SJSA1 (cell line): ENCODE measurements around the gene SLC43A3. TPM values are rescaled to one million over a fixed set of nuclear protein-coding genes. Genes with fewer than 3 reads are reported as not detected.
A peak's percentile ranks its signal among the peaks of the same experiment; 100 is the strongest.
"Not testable (repeated sequence)": the region's sequence is repeated elsewhere in the genome, so short reads cannot be mapped to it uniquely, and the experiment has no call there.

Experiments used
- DNase-seq, 2 experiments: peaks; one replicate each; pipeline ENCODE4 v3.0.0-alpha.2; 2015 to 2020; ENCODE audit warnings: low spot score in 2 of 2, low read depth in 1 of 2
- H3K27ac ChIP-seq: fragments of 250-450 bp; sonication (Bioruptor Pico); 2 replicates; pipeline ENCODE4 v1.5.1; 2020; ENCODE audit warnings: mild to moderate bottlenecking, moderate library complexity
- H3K27me3 ChIP-seq: fragments of 250-450 bp; sonication (Bioruptor Pico); replicated peaks from 2 replicates; pipeline ENCODE4 v1.5.1; 2020; ENCODE audit warnings: mild to moderate bottlenecking, moderate library complexity
- H3K36me3 ChIP-seq: fragments of 250-450 bp; sonication (Bioruptor Pico); 2 replicates; pipeline ENCODE4 v1.5.1; 2020; ENCODE audit warnings: mild to moderate bottlenecking
- H3K4me1 ChIP-seq: fragments of 250-450 bp; sonication (Bioruptor Pico); replicated peaks from 2 replicates; pipeline ENCODE4 v1.6.1; 2021; ENCODE audit warnings: mild to moderate bottlenecking
- H3K4me3 ChIP-seq: fragments of 250-450 bp; sonication (Bioruptor Pico); 2 replicates; pipeline ENCODE4 v1.5.1; 2020; ENCODE audit warnings: mild to moderate bottlenecking
- H3K9me3 ChIP-seq: fragments of 250-450 bp; sonication (Bioruptor Pico); replicated peaks from 2 replicates; pipeline ENCODE4 v1.5.1; 2020; ENCODE audit warnings: mild to moderate bottlenecking
- total RNA-seq: library from RNA; depleted of rRNA; stranded (reverse); fragments of >200 nt; shearing (Covaris generic); gene quantifications from 2 replicates; pipeline ENCODE4 v1.2.3, GENCODE V29; 2014

The SLC43A3 gene
- total RNA-seq, 1 experiment from 2014 or later = 62.2 TPM

- Histone ChIP-seq H3K4me1 (peaks cover 10% of the 10 kb centered on the region), H3K9me3 (0 out of 2 replicates have a peak, but pooled peaks cover 3% of the 10 kb centered on the region), H3K36me3 (no peaks in the 10 kb centered on the region), H3K27ac (no peak overlapping the region), H3K27me3 (peaks cover 9% of the 10 kb centered on the region), H3K4me3 (no peak overlapping the region)
- DNase-seq = no peak
Observed at GRCh38 chr11:57446055-57446454, 19.1 kb upstream of the SLC43A3 start.

GRCh38 chr11:57445122-57445394, 18.1 kb upstream of the SLC43A3 start:
- H3K9me3 ChIP-seq, H3K27me3 ChIP-seq, H3K27ac ChIP-seq, H3K36me3 ChIP-seq, H3K4me3 ChIP-seq, H3K4me1 ChIP-seq, DNase-seq: not testable (repeated sequence)

GRCh38 chr11:57444362-57445121, 17.6 kb upstream of the SLC43A3 start:
- H3K4me3 ChIP-seq = no peak overlapping the region
- no peak for DNase-seq
- 0 out of 2 replicates have a peak, but pooled peaks cover 3% of the 10 kb centered on the region for H3K9me3 ChIP-seq
- no peaks in the 10 kb centered on the region; the same call in 1 of the 2 replicates for H3K27me3 ChIP-seq
- H3K27ac ChIP-seq = no peak overlapping the region
- H3K4me1 ChIP-seq = peaks cover 10% of the 10 kb centered on the region
- H3K36me3 ChIP-seq = no peaks in the 10 kb centered on the region

GRCh38 chr11:57440744-57441414, 14.0 kb upstream of the SLC43A3 start:
- Histone ChIP-seq H3K27me3 (no peaks in the 10 kb centered on the region), H3K27ac (no peak overlapping the region), H3K36me3 (no peaks in the 10 kb centered on the region), H3K4me1 (peaks cover 10% of the 10 kb centered on the region), H3K9me3 (0 out of 2 replicates have a peak, but pooled peaks cover under 1% of the 10 kb centered on the region), H3K4me3 (no peak overlapping the region)
- no peak for DNase-seq

GRCh38 chr11:57439786-57440185, 12.9 kb upstream of the SLC43A3 start:
- Histone ChIP-seq H3K36me3 (no peaks in the 10 kb centered on the region), H3K4me3 (no peak overlapping the region), H3K27me3 (no peaks in the 10 kb centered on the region), H3K27ac (no peak overlapping the region), H3K9me3 (no peaks in the 10 kb centered on the region), H3K4me1 (peaks cover 6% of the 10 kb centered on the region)
- DNase-seq = no peak

- Histone ChIP-seq H3K36me3 (no peaks in the 10 kb centered on the region), H3K27ac (no peak overlapping the region), H3K27me3 (no peaks in the 10 kb centered on the region), H3K4me1 (0 out of 2 replicates have a peak, but pooled peaks cover 3% of the 10 kb centered on the region), H3K9me3 (no peaks in the 10 kb centered on the region), H3K4me3 (no peak overlapping the region)
- no peak for DNase-seq
Observed at GRCh38 chr11:57438345-57439285, 11.7 kb upstream of the SLC43A3 start.

- DNase-seq = no peak
- Histone ChIP-seq H3K27ac (no peak overlapping the region), H3K9me3 (no peaks in the 10 kb centered on the region), H3K36me3 (no peaks in the 10 kb centered on the region), H3K4me1 (peaks cover 14% of the 10 kb centered on the region), H3K4me3 (no peak overlapping the region), H3K27me3 (no peaks in the 10 kb centered on the region)
Observed at GRCh38 chr11:57436031-57436430, 9.1 kb upstream of the SLC43A3 start.

- Histone ChIP-seq H3K36me3 (no peaks in the 10 kb centered on the region), H3K4me3 (no peak overlapping the region), H3K27ac (no peak overlapping the region), H3K9me3 (no peaks in the 10 kb centered on the region), H3K4me1 (peaks cover 19% of the 10 kb centered on the region), H3K27me3 (no peaks in the 10 kb centered on the region)
- no peak for DNase-seq
Observed at GRCh38 chr11:57434640-57435546, 8.0 kb upstream of the SLC43A3 start.

- Histone ChIP-seq H3K27ac (no peak overlapping the region), H3K9me3 (no peaks in the 10 kb centered on the region)
- peak; percentile 33 to 62 for DNase-seq
Observed at GRCh38 chr11:57432714-57433163, 5.8 kb upstream of the SLC43A3 start.

GRCh38 chr11:57432149-57432561, 5.2 kb upstream of the SLC43A3 start:
- Histone ChIP-seq H3K36me3 (no peaks in the 10 kb centered on the region), H3K27ac (no peak overlapping the region), H3K4me1 (peaks cover 30% of the 10 kb centered on the region), H3K4me3 (no peak overlapping the region), H3K27me3 (no peaks in the 10 kb centered on the region), H3K9me3 (no peaks in the 10 kb centered on the region)
- DNase-seq = no peak

More at GRCh38 chr11:57432714-57433163, 5.8 kb upstream of the SLC43A3 start:
- H3K27me3 ChIP-seq = no peaks in the 10 kb centered on the region
- no peak overlapping the region for H3K4me3 ChIP-seq
- H3K4me1 ChIP-seq = peaks cover 24% of the 10 kb centered on the region
- no peaks in the 10 kb centered on the region for H3K36me3 ChIP-seq

- Histone ChIP-seq H3K36me3 (peaks cover under 1% of the 10 kb centered on the region; the same call in 1 of the 2 replicates), H3K9me3 (no peaks in the 10 kb centered on the region), H3K4me3 (no peak overlapping the region), H3K27ac (no peak overlapping the region), H3K4me1 (peaks cover 42% of the 10 kb centered on the region), H3K27me3 (no peaks in the 10 kb centered on the region)
- no peak for DNase-seq
Observed at GRCh38 chr11:57430952-57431351, 4.0 kb upstream of the SLC43A3 start.

GRCh38 chr11:57429946-57430345, 3.0 kb upstream of the SLC43A3 start:
- no peak overlapping the region for H3K4me3 ChIP-seq
- H3K27ac ChIP-seq = no peak overlapping the region
- H3K27me3 ChIP-seq = no peaks in the 10 kb centered on the region
- peaks cover 52% of the 10 kb centered on the region for H3K4me1 ChIP-seq
- H3K36me3 ChIP-seq = peaks cover 10% of the 10 kb centered on the region
- H3K9me3 ChIP-seq = no peaks in the 10 kb centered on the region
- no peak for DNase-seq

- Histone ChIP-seq H3K27me3 (no peaks in the 10 kb centered on the region), H3K27ac (no peak overlapping the region), H3K9me3 (no peaks in the 10 kb centered on the region), H3K4me1 (peaks cover 53% of the 10 kb centered on the region), H3K36me3 (peaks cover 19% of the 10 kb centered on the region), H3K4me3 (no peak overlapping the region)
- no peak for DNase-seq
Observed at GRCh38 chr11:57428643-57429042, 1.7 kb upstream of the SLC43A3 start.
